Fibroblast of lung (primary cell): Measurements from ENCODE around the gene SRRM2.

Experiments used
- CTCF ChIP-seq, 2 donors: IDR thresholded peaks in 1 of 2; conservative IDR thresholded peaks in 1 of 2; 1 replicate in 1 of 2; 2 replicates in 1 of 2; pipeline ENCODE4 v1.5.1; 2011 to 2012; ENCODE audit warnings: low read length in 2 of 2, control low read depth in 1 of 2, inconsistent platforms in 1 of 2, low read depth in 1 of 2, mild to moderate bottlenecking in 1 of 2
- EZH2 ChIP-seq: IDR thresholded peaks from 2 replicates; pipeline ENCODE4 v1.5.1; 2012; ENCODE audit warnings: low read length, control low read depth, mild to moderate bottlenecking; ENCODE audit errors: missing control alignments

- TF ChIP-seq EZH2 (no peak), CTCF (conservative IDR thresholded peaks at IDR 0.05 in 1 of 2, IDR thresholded peaks at IDR 0.05 in 1 of 2; ENCODE audit: low read depth in 1 of 2, low read length in 2 of 2) (no peak)
These were observed 4.9 kb downstream of the SRRM2 start for GRCh38 chr16:2757344-2757743.
